Measurements from ENCODE around the gene UCHL3. TPM values are rescaled to one million over a fixed set of nuclear protein-coding genes. Genes with fewer than 3 reads are reported as not detected.

UCHL3 gene
- total RNA-seq, 2 experiments from 2014 or later = 34.7 to 49.5 TPM

- CTCF ChIA-PET (ENCODE audit: unreplicated experiment) = no interaction called here
- H3K36me3 ChIP-seq (ENCODE audit: insufficient read depth, low read length) = peaks cover 82% of the 10 kb centered on the region
Observed at GRCh38 chr13:75579529-75579928, 29.9 kb downstream of the UCHL3 start.

DNA sequence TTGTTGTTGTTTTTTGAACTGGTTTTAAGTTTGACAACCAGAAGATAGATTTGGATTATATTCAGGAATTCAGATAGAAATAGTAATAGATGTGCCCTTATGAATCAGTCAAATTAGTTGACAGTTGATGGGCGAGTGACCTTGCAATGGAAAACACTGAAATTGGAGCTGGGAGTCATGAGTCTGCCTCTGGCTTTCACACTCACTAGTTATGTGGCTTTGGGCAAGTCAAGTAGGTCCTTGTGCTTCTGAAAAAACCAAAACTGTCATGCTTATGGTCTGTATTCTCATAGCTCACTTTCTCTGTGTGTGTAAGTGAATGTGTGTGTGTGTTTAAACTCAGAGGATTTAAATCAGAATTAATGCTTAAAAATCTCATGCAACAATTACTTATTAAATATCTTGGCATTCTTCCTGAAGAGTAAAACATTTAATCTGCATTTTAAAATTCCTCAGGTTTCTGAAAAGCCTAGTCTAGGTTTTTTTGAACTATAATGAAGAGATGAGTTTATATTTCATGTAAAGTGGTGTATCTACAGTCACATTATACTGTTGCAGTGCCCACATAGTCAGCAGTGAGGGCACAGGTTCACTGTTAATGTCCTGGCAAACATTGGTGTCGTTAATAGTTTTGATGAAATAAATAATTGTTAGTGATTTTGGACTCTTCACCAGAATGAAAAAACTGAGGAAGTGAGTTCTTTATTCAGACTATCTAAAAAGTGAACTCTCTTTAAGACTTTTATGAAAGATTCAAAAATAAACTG, 32.5 kb downstream of the UCHL3 start:
- intact Hi-C loops (cut with micrococcal nuclease; ENCODE audit: unreplicated experiment) = no loop called here
- POLR2A ChIA-PET = interaction anchor here (0.5 to 1.4 kb wide), 3 partner anchors 95 to 1815 kb away, joined by 3 read pairs; no protein-coding TSS in a partner anchor
- Histone ChIP-seq H4K20me1 (ENCODE audit: insufficient read depth, low read length) (no peaks in the 10 kb centered on the region), H3K9me3 (ENCODE audit: low read length) (peaks cover 25% of the 10 kb centered on the region; the same call in 1 of the 2 replicates), H2AFZ (ENCODE audit: low read length) (no peak overlapping the region), H3K79me2 (ENCODE audit: insufficient read depth, low read depth, low read length) (no peaks in the 10 kb centered on the region), H3K4me2 (ENCODE audit: low read length) (no peak overlapping the region), H3K36me3 (ENCODE audit: insufficient read depth, low read length) (peaks cover 71% of the 10 kb centered on the region), H3K9me2 (ENCODE audit: insufficient read depth, low read length) (no peaks in the 10 kb centered on the region), H3K4me3 (ENCODE audit: low read depth, low read length, poor library complexity, severe bottlenecking) (no peak overlapping the region), H3K27ac (ENCODE audit: low read depth, low read length, poor library complexity, severe bottlenecking) (no peak overlapping the region), H3K4me1 (ENCODE audit: insufficient read depth, low read length, poor library complexity, severe bottlenecking) (no peaks in the 10 kb centered on the region)
- TF ChIP-seq, protein P1, sequence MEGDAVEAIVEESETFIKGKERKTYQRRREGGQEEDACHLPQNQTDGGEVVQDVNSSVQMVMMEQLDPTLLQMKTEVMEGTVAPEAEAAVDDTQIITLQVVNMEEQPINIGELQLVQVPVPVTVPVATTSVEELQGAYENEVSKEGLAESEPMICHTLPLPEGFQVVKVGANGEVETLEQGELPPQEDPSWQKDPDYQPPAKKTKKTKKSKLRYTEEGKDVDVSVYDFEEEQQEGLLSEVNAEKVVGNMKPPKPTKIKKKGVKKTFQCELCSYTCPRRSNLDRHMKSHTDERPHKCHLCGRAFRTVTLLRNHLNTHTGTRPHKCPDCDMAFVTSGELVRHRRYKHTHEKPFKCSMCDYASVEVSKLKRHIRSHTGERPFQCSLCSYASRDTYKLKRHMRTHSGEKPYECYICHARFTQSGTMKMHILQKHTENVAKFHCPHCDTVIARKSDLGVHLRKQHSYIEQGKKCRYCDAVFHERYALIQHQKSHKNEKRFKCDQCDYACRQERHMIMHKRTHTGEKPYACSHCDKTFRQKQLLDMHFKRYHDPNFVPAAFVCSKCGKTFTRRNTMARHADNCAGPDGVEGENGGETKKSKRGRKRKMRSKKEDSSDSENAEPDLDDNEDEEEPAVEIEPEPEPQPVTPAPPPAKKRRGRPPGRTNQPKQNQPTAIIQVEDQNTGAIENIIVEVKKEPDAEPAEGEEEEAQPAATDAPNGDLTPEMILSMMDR (conservative IDR thresholded peaks at IDR 0.05; ENCODE audit: low read length) = no peak
- TF ChIP-seq EZH2phosphoT487 (IDR thresholded peaks at IDR 0.05; ENCODE audit: borderline replicate concordance, low read depth, low read length) = no peak
- DNase-seq (ENCODE audit: low spot score) = no peak
- no TSS peak for BruUV-seq (replicated peaks)
- CTCF ChIA-PET (ENCODE audit: unreplicated experiment) = no interaction called here

More at GRCh38 chr13:75579529-75579928, 29.9 kb downstream of the UCHL3 start:
- Histone ChIP-seq H3K79me2 (ENCODE audit: insufficient read depth, low read depth, low read length) (no peaks in the 10 kb centered on the region), H3K4me3 (ENCODE audit: low read depth, low read length, poor library complexity, severe bottlenecking) (no peak overlapping the region), H3K9me2 (ENCODE audit: insufficient read depth, low read length) (no peaks in the 10 kb centered on the region), H3K27ac (ENCODE audit: low read depth, low read length, poor library complexity, severe bottlenecking) (no peak overlapping the region), H3K4me2 (ENCODE audit: low read length) (no peak overlapping the region), H2AFZ (ENCODE audit: low read length) (no peak overlapping the region), H3K4me1 (ENCODE audit: insufficient read depth, low read length, poor library complexity, severe bottlenecking) (no peaks in the 10 kb centered on the region), H3K9me3 (ENCODE audit: low read length) (peaks cover 17% of the 10 kb centered on the region; the same call in 1 of the 2 replicates), H4K20me1 (ENCODE audit: insufficient read depth, low read length) (no peaks in the 10 kb centered on the region)
- TF ChIP-seq, protein P1 (conservative IDR thresholded peaks at IDR 0.05; ENCODE audit: low read length) = no peak
- no peak for TF ChIP-seq EZH2phosphoT487 (IDR thresholded peaks at IDR 0.05; ENCODE audit: borderline replicate concordance, low read depth, low read length)
- POLR2A ChIA-PET = interaction anchor here (0.5 to 0.6 kb wide), 4 partner anchors 10 to 119 kb away, joined by 3 to 6 read pairs (median 4); no protein-coding TSS in a partner anchor
- intact Hi-C loops (cut with micrococcal nuclease; ENCODE audit: unreplicated experiment) = no loop called here
- no TSS peak for BruUV-seq (replicated peaks)
- no peak for DNase-seq (ENCODE audit: low spot score)

- Histone ChIP-seq H3K9me3 (ENCODE audit: low read length) (peaks cover 25% of the 10 kb centered on the region; the same call in 1 of the 2 replicates), H3K79me2 (ENCODE audit: insufficient read depth, low read depth, low read length) (no peaks in the 10 kb centered on the region), H3K27ac (ENCODE audit: low read depth, low read length, poor library complexity, severe bottlenecking) (no peak overlapping the region), H3K9me2 (ENCODE audit: insufficient read depth, low read length) (no peaks in the 10 kb centered on the region), H3K36me3 (ENCODE audit: insufficient read depth, low read length) (peaks cover 61% of the 10 kb centered on the region), H3K4me3 (ENCODE audit: low read depth, low read length, poor library complexity, severe bottlenecking) (no peak overlapping the region), H3K4me1 (ENCODE audit: insufficient read depth, low read length, poor library complexity, severe bottlenecking) (no peaks in the 10 kb centered on the region), H3K4me2 (ENCODE audit: low read length) (no peak overlapping the region), H4K20me1 (ENCODE audit: insufficient read depth, low read length) (no peaks in the 10 kb centered on the region), H2AFZ (ENCODE audit: low read length) (no peak overlapping the region)
- intact Hi-C loops (cut with micrococcal nuclease; ENCODE audit: unreplicated experiment) = no loop called here
- no peak for DNase-seq (ENCODE audit: low spot score)
- no TSS peak for BruUV-seq (replicated peaks)
- TF ChIP-seq, protein P1 (conservative IDR thresholded peaks at IDR 0.05; ENCODE audit: low read length) = no peak
- TF ChIP-seq EZH2phosphoT487 (IDR thresholded peaks at IDR 0.05; ENCODE audit: borderline replicate concordance, low read depth, low read length) = no peak
- POLR2A ChIA-PET = interaction anchor here (0.6 kb wide), 1 partner anchor 30 kb away, joined by 3 read pairs; no protein-coding TSS in a partner anchor
- CTCF ChIA-PET (ENCODE audit: unreplicated experiment) = no interaction called here
Observed at GRCh38 chr13:75583091-75583490, 33.5 kb downstream of the UCHL3 start.
